ENCODE measurements around the gene TMTC2.

TMTC2 gene

DNA sequence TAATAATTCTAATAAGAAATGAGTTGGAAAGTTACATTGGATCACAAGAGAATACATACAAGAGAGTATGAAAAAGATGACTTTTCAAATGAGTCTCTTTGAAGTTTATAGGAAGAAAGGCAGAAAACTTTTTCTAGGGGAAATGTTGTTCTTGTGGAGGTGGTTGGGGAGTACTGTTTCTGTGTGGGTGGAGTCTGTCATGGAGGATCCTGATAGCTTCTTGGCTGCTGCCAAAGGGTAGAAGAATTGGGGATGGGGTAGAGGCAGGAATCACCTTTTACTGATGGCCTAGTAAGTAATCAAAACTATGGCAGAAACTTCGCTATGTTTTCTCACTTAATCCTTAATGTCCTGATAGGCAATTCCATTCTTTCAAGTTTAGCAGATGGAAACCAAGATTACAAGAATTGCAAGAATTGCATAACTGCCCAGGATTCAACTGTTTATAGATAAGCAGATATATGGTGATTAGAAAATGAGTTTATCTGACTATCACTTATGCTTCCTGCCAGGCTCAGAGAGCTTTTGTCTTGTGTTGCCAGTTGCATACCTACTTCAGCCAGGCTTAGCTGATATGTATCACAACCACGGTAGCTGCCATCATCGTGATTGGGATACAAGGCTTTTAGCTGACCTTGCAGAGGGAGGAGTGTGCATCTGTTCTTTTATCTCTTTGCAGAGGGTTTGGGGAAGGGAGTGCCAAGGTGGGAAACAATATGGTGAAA, 463.9 kb downstream of the TMTC2 start:
- no peak for DNase-seq

DNA sequence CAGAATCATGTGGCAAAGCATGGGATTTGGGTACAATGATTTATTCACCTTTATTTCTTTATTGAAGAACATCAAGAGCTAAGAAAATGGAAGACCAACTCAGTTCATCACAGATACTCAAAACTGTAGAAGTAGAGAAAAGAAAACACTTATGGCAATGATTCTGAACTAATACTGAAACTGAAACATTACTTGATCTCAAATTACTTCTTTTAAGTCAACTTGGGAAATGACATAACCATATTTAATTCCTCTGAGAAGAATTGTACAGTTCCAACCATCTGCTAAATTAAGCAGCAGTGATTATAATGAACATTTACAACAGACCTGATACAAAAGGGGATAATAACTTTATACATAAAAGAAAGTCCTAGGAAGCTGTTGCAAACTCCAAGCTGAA, 466.5 kb downstream of the TMTC2 start:
- no peak for DNase-seq

DNA sequence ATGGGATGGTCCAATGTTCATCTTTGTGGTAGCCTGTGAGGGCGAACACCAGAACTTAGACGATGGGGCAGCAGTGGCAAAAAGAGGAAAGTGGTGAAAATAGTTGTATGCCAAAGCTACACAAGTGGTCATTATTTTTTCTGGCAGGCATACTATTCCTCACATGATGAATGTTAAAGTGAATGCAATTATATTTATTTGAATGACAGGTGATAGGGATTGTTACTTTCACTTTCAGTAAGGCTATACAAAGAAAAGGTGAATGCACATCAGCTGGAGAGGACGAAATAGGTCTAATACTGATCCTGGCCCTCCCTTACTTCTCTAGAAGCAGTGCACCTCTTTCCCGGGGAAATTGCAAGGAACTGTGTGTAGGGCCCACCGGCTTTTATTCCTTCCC, 470.1 kb downstream of the TMTC2 start:
- no peak for DNase-seq

DNA sequence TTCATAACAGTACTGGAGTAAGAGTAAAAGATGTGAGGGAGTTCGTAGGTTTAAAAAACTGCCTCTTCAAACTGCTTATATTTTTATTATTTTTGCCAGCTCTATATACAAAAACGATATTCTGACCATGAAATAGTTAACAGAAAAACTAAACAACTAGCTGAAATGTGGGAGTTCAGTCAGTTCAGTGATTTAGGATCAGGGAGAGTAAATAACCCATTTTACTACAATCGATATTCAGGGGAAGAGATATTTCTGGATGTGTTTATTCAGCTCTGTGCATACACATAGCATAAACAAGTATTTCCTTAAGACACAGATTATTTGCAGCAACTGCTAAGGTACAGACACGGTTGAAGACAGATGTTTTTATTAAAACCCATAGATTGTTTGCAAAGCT, 470.9 kb downstream of the TMTC2 start:
- no peak for DNase-seq

DNA sequence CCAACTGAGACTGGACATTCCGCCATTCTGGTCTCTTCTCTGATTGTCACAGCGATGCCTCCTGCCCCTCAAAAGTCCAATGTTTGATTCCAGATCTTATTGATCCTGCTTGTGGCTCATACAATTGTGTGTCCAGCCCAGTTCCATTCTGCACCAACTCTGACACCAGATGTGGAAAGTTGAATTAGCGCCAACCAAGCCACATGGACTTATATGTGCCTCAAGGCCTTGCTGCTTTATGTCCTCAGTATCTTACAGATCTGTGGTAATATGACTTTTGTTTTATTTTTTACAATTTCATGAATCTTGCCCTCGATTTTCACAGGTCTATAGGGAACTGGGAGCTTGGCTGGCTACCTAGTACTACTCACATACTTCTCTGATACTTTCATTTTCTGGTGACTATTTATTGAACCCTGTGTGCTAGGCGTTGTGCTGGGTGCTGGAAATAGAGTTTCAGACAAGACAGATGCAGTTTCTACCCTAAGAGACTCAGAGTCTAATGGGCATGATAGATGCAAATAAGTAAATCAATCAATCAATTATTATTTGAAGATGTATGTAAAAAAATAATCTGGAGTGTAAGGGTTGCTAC, 472.0 kb downstream of the TMTC2 start:
- DNase-seq: no peak

DNA sequence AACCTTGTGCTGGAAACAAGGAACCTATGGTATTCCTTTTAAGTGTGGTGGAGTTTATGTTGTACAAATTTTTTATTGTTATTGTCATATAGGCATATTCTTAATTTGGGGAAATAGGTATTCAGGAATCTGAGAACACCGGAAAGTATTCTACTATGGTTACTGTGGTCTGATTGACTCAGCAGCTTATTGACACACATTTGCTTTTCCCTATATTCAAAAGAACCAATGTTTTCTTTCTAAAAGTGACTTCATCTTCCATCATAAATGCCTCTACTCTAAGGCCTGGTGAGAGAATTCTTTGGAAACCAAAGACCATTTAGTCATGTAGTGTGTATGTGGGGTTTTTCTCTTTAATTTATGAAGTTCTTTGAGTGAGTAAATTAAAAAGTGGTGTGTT, 474.8 kb downstream of the TMTC2 start:
- DNase-seq: no peak

DNA sequence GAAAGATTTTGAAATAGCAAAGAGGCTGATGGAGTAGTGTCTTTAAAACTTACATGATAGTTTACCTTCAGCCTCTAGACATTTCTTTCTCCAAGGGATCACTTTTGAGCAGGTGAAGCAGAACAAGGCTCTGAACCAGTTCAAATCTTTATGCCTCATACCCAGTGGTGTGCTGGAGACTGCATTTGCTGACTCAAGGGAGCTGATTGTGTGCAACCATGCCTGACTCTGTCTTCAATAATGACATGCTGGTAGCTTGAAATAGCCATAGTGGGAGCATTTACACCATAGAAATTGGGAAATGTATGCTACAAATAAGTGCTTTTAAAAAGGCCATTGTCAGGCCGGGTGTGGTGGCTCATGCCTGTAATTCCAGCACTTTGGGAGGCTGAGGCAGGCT, 482.0 kb downstream of the TMTC2 start:
- DNase-seq: no peak

DNA sequence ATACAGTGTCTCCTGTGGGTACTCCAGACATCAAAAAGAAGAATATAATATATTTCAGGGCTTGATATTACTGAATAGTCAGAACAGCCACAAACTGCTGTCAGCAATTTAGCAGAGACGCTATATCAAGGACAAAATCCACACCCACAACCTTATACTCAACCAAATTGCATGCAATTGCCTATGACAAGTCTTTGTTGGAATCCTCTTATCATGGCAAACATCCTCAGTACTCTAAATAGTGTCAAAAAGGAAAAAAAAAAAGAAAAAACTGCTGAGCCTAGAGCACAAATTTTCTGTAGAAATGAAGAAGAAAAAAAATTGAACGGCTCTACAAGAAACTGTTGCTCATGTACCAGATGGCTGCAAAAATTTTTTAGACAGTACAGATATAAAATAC, 485.7 kb downstream of the TMTC2 start:
- DNase-seq: no peak

DNA sequence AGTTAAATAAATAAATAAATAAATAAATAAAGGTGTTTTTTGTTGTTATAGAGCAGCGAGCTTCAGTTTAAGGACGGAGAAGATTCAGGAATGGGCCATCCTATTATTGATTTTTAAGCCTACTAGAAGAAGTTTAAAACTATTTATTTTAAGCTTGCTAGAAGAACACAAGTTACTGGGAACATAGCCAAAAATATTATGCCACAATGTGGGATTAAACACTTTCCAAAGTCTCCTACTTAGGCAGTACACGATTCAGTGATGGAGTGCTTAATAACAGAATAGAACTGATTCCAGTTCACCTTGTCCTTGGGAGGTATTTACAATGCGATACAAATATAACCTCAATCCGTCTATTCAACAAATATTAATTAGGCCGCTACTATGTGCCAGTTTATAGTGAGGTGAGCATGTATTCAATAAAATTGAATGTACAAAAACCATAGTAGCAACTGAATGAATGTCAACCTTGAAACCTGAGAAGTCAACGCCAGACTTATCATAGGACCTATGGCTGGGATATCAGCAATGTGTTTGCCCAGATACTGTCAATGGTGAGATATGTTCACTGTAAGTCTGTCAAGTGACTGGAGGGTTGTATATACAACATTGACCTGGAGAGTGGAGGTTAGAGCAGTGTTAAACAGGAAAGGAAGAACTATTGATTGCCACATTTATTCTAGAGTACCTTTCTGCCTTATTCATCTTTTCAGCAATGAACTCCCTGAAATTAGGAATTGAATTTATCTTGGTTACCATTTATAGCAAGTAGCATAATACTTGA, 486.4 kb downstream of the TMTC2 start:
- no peak for DNase-seq

DNA sequence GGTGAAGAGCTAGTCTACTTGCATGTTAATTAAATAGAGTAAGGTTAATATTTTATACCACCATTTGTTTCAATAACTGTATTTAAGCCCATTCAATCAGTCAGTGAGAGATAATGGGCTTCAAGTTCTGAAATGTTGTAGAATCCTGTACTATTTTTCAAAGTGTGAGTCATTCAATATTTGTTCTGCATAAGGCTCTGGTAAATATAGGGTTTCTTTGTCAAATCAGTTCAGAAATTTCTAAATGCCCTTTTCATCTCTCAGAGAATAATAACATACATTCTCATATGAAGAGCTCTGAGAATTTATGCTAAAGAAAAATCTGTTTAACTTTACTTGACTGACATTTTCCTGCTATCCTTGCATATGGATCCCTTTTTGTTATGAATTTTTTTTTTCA, 493.3 kb downstream of the TMTC2 start:
- no peak for DNase-seq

DNA sequence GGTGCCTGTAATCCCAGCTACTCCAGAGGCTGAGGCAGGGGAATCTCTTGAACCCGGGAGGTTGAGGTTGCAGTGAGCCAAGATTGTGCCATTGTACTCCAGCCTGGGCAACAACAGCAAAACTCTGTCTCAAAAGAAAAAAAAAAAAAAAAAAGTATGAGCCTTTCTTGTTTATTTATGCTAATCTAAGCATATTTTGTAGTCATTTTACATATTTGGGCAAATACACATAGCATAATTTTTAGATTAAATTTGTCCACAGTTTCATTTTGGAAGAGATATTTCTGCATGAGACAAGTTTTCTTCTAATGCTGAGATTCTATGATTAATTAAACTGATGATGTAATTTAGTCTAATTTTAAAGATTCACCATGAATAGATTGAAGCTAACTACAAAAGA, 494.4 kb downstream of the TMTC2 start:
- no peak for DNase-seq

DNA sequence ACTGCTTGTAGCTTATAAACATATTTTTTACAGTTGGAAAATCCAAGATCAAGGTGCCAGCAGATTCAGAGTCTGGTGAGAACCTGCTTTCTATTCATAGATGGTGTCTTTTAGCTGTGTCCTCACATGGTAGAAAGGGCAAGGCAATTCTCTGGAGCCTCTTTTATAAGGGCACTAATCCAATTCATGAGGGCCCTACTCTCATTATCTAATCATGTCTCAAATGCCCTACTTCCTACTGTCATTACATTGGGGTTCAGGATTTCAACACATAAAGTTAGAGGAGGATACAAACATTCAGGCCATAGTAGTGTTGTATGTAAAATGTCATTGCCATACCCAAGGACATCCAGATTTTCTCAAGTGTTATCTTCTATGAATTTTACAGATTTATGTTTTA, 496.4 kb downstream of the TMTC2 start:
- DNase-seq: no peak
